Muscle layer of duodenum (tissue), 2 donors: ENCODE data around the gene PHYHD1.

Experiments used
- H3K27ac ChIP-seq: one replicate; pipeline ENCODE4 v1.7.0; 2013; ENCODE audit warnings: mild to moderate bottlenecking, low read length
- H3K27me3 ChIP-seq: one replicate; pipeline ENCODE4 v1.7.0; 2013; ENCODE audit warnings: low read depth, mild to moderate bottlenecking, control low read depth, low read length
- H3K36me3 ChIP-seq, 2 donors: one replicate each; pipeline ENCODE4 v1.7.0; 2013; ENCODE audit warnings: low read length in 2 of 2, control low read depth in 1 of 2, mild to moderate bottlenecking in 1 of 2; ENCODE audit not compliant: insufficient read depth in 2 of 2, control insufficient read depth in 1 of 2
- H3K4me1 ChIP-seq, 2 donors: one replicate each; pipeline ENCODE4 v1.7.0; 2013; ENCODE audit warnings: low read length in 2 of 2, mild to moderate bottlenecking in 2 of 2, control low read depth in 1 of 2, moderate library complexity in 1 of 2; ENCODE audit not compliant: insufficient read depth in 2 of 2, control insufficient read depth in 1 of 2
- H3K4me3 ChIP-seq, 2 donors: one replicate each; pipeline ENCODE4 v1.7.0; 2013; ENCODE audit warnings: low read length in 2 of 2, low read depth in 1 of 2, mild to moderate bottlenecking in 1 of 2
- H3K9me3 ChIP-seq, 2 donors: one replicate each; pipeline ENCODE4 v1.7.0; 2013; ENCODE audit warnings: low read length in 2 of 2, control low read depth in 1 of 2, mild to moderate bottlenecking in 1 of 2; ENCODE audit not compliant: control insufficient read depth in 1 of 2
- donor health status: healthy.

The PHYHD1 gene

GRCh38 chr9:128913048-128913900, 7.5 kb upstream of the PHYHD1 start:
- H3K27me3 ChIP-seq, result no peaks in the 10 kb centered on the region
- H3K9me3 ChIP-seq, result no peaks in the 10 kb centered on the region
- peaks cover 15 to 56% of the 10 kb centered on the region in 2 donors for H3K4me1 ChIP-seq
- peaks cover 24 to 42% of the 10 kb centered on the region in 2 donors for H3K36me3 ChIP-seq
- no peak overlapping the region for H3K4me3 ChIP-seq
- H3K27ac ChIP-seq, result peak overlapping the region; percentile 52

- Histone ChIP-seq H3K4me1 (peaks cover 15 to 56% of the 10 kb centered on the region in 2 donors), H3K36me3 (peaks cover 15 to 33% of the 10 kb centered on the region in 2 donors), H3K4me3 (no peak overlapping the region), H3K27ac (no peak overlapping the region), H3K27me3 (no peaks in the 10 kb centered on the region), H3K9me3 (no peaks in the 10 kb centered on the region)
Measured at GRCh38 chr9:128913995-128914772, 6.6 kb upstream of the PHYHD1 start.

- Histone ChIP-seq H3K4me3 (no peak overlapping the region), H3K9me3 (no peaks in the 10 kb centered on the region), H3K4me1 (peaks cover 15 to 58% of the 10 kb centered on the region in 2 donors), H3K27ac (peak overlapping the region; percentile 54), H3K27me3 (no peaks in the 10 kb centered on the region), H3K36me3 (peaks cover 9 to 23% of the 10 kb centered on the region in 2 donors)
Measured at GRCh38 chr9:128916204-128916603, 4.6 kb upstream of the PHYHD1 start.

GRCh38 chr9:128916745-128917144, 4.0 kb upstream of the PHYHD1 start:
- Histone ChIP-seq H3K36me3 (peaks cover 9 to 23% of the 10 kb centered on the region in 2 donors), H3K9me3 (no peaks in the 10 kb centered on the region), H3K27ac (peak overlapping the region; percentile 54), H3K4me1 (peaks cover 17 to 57% of the 10 kb centered on the region in 2 donors), H3K27me3 (no peaks in the 10 kb centered on the region), H3K4me3 (no peak overlapping the region)

- H3K36me3 ChIP-seq, result peaks cover 9 to 23% of the 10 kb centered on the region in 2 donors
- no peak overlapping the region for H3K27ac ChIP-seq
- H3K27me3 ChIP-seq, result no peaks in the 10 kb centered on the region
- H3K4me3 ChIP-seq, result no peak overlapping the region
- no peaks in the 10 kb centered on the region for H3K9me3 ChIP-seq
- H3K4me1 ChIP-seq, result peaks cover 17 to 55% of the 10 kb centered on the region in 2 donors
Measured at GRCh38 chr9:128917151-128917849, 3.5 kb upstream of the PHYHD1 start.

GRCh38 chr9:128918921-128919320, 1.9 kb upstream of the PHYHD1 start:
- H3K9me3 ChIP-seq, result no peaks in the 10 kb centered on the region
- H3K36me3 ChIP-seq, result peaks cover 9 to 23% of the 10 kb centered on the region in 2 donors
- no peak overlapping the region for H3K27ac ChIP-seq
- H3K4me3 ChIP-seq, result no peak overlapping the region
- H3K27me3 ChIP-seq, result no peaks in the 10 kb centered on the region
- peaks cover 10 to 45% of the 10 kb centered on the region in 2 donors for H3K4me1 ChIP-seq

GRCh38 chr9:128919402-128920089, 1.2 kb upstream of the PHYHD1 start:
- no peaks in the 10 kb centered on the region for H3K9me3 ChIP-seq
- H3K27me3 ChIP-seq, result no peaks in the 10 kb centered on the region
- peaks cover 9 to 22% of the 10 kb centered on the region in 2 donors for H3K36me3 ChIP-seq
- H3K4me3 ChIP-seq, result no peak overlapping the region
- H3K27ac ChIP-seq, result no peak overlapping the region
- H3K4me1 ChIP-seq, result peaks cover 10 to 43% of the 10 kb centered on the region in 2 donors

GRCh38 chr9:128921881-128922763, 1.3 kb downstream of the PHYHD1 start:
- no peaks in the 10 kb centered on the region for H3K9me3 ChIP-seq
- peaks cover 7 to 26% of the 10 kb centered on the region in 2 donors for H3K4me1 ChIP-seq
- H3K4me3 ChIP-seq, result peak overlapping the region; percentile 55 to 59
- peaks cover 5 to 7% of the 10 kb centered on the region in 2 donors for H3K36me3 ChIP-seq
- peak overlapping the region; percentile 72 for H3K27ac ChIP-seq
- no peaks in the 10 kb centered on the region for H3K27me3 ChIP-seq

GRCh38 chr9:128923493-128923883, 2.7 kb downstream of the PHYHD1 start:
- no peaks in the 10 kb centered on the region for H3K27me3 ChIP-seq
- H3K4me3 ChIP-seq, result no peak overlapping the region
- peaks cover 7 to 25% of the 10 kb centered on the region in 2 donors for H3K4me1 ChIP-seq
- H3K9me3 ChIP-seq, result no peaks in the 10 kb centered on the region
- H3K36me3 ChIP-seq, result no peaks in the 10 kb centered on the region
- no peak overlapping the region for H3K27ac ChIP-seq
